NOMO-1 treated with dmso at 0.1 percent for 144 hours (cell line): ENCODE results near the gene DIS3L2.

Experiments
- DNase-seq: peaks from one replicate; lab custom pipeline; 2025; ENCODE audit not compliant: unreplicated experiment; lab: John Stamatoyannopoulos, UW

The DIS3L2 gene

DNA sequence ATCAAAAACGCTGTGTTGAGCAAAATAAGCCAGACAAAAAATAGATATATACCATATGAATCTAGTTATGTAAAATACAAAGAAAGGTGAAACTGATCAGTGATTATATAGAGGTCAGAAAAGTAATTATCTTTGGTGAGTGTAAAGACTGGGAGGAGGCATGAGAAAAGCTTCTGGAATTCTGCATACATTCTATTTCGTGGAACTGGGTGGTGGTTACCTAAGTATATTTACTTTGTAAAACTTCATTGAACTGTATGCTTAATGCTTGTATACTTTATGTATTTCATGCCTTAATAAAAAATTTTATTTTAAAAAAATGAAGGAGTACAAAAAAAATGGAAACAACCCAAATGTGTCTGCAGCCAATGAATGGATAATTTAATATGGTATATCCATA, 263.9 kb downstream of the DIS3L2 start:
- DNase-seq, result no peak

DNA sequence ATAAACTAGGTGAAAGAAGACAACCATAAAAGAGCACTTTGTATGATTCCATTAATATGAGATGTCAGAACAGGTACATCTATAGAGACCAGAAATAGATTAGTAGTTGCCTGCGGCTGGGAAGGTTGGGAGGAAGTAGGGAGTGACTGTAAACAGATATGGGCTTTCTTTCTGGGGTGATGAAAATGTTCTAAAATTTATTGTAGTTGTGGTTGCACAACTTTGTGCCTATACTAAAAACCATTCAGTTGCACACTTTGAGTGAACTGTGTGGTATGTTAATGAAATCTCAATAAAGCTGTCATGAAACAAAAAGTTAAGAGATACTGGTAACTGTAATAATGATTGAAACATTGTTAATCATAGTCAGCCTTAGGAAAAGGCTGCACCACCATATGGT, 264.4 kb downstream of the DIS3L2 start:
- DNase-seq, result no peak

DNA sequence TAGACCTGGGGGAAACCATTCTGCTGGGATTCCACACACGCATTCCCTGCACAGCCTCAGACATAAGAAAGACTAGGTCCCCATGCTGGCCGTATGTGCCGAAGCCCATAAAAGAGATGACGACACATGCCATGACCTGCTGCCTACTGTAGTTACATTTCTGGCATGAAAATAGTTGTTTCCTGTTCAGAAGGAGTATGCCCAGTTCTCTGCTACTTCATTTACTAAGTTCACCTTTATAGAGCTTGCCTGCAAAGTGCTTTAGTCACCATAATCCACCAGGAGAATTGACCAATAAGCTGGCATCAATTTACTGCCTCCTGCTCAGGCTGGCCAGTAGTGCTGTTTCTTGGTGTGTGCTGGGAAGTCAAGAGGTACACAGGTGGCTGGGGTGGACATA, 266.8 kb downstream of the DIS3L2 start:
- no peak for DNase-seq

DNA sequence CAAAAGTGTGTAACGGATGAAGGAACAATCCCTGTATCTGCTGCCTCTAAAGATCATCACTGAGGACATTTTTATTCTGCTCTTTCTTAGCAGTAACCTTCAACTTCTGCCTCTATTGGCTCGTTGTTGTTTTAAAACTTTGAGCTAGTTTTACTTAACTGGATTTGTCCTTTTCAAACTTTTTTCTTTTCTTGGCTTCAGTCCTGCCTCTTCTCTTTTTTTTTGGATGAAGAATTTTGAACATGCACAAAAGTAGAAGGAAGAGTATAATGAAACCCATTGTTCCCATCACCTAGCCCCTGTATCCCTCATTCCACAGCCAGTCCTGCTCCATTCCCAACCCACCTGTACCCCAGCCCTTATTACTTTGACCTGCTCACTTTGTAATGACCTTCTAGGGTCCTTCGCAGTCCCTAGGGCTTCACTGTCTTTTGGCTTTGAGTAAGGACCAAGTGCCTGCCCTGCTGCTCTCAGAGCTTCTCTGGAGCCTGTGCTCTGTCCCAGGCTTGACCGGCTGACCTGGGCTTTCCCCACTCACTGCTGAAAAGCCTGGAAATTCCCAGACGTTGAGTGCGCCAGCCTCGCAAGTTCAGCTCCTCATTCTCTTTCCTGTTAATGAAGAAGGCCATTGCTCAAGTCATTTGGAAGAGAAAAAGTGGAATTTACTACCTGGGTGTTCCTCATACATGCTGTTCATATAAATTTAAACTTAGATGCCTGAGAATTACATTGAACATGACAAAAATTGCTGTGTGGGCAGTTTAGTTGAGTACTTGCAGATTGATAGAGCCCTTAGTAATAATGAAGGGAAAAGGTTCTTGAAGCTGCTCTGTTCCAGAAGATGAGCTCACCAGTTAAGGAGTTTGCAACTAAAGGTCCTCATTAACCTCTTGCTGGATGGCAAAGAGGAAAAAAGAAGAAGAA, 267.7 kb downstream of the DIS3L2 start:
- no peak for DNase-seq

DNA sequence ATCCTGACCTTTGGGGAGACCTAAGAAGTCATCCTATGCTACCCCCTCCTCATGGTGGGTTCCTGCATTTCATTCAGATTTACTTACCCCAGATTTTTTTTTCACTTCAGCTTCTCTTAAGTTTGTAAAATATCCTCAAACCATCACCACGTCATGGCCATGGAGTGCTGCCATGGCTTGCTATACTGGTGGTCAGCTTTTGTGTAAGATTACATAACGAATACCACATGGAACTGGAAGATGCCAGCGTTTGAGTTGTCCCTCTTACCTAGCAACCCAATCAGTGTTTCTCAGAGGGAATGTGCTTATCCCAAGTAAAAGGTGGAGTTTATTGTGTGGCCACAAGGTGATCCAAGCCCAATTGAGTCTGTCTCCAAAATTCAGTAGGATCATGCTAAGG, 268.4 kb downstream of the DIS3L2 start:
- DNase-seq, result no peak

DNA sequence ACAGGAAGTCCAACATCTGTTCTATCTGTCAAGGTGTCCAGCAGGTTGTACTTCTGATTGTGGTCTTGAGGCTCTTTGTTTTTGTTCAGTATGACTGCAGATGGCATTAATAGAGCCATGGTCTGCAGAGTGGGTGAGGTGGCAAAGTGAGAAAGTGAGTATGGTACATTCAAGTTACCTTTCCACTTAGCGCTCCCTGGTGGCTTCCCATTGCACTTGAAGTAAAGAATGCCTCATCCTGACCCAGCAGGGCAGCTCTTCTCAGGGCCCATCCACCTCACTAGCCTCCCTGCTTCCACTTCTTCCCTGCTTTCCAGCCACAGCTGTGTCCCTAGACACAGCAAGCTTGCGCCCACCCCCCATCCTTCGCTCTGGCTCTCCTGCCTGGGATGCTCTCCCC, 269.0 kb downstream of the DIS3L2 start:
- no peak for DNase-seq

DNA sequence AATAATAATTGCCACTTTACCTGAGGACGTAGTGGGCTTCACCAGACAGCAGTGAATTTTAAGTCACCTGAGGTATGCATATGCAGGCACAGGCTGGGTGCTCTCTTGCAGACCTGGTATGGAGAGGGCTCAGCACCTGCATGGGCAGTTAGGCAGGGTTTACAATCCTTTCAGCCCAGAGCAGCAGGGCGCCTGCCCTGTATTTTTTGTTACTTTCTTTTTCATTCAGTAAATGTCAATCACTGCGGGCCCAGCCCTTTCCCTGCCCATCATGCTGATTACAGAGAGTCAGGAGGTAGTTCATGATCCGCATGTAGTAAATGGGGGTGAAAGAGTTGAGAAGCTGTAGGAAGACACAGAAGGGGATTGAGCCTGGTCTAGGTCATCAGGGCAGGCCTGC, 270.0 kb downstream of the DIS3L2 start:
- DNase-seq, result no peak

DNA sequence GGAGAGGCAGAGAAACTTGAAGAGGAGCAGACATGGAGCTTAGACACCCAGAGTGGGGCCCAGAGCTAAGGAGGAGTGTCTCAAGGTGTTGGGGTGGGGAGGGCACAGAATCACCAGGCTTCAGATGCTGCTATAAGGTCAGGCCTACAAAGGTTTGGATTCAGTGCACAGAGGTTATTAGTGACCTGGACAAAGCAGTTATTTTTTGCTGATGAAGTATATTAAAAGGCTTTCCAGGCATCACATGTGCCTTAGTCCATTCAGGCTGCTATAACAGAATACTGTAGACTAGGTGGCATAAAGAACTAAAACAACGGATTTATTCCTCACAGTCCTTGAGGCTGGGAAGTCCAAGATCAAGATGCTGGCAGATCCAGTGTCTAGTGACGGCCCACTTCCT, 271.4 kb downstream of the DIS3L2 start:
- no peak for DNase-seq

DNA sequence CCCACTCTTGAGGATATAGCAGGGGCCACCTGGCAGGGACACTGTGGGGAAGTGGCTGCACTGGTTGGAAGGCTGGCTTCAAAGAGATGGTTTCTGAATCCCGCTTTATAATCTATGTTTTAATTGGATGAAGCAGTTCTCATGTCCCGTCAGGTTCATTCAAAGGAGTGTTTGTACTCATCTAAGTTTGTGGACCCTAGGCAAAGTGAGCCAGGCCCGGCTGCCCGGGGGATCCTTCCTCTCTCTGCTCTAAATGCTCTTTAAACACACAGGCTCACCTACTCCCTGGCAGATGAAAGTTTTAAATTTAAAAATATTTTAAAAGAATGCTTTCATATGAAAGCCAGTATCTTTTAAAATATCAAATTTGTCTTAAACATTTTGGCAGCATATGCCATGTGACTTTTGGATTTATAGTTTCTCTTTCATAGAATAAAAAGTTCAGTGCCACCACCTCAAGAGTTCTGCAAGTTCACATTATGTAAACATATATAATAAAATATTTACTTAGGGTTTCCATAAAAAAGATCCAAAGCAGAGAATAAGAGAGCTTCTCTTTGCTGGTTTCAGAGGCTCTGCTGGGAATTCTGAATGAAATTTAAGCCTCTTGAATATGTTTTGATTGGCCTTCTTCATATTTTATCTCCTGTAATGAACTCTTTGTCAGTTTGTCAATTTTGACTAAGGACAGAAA, 273.6 kb downstream of the DIS3L2 start:
- DNase-seq, result no peak

DNA sequence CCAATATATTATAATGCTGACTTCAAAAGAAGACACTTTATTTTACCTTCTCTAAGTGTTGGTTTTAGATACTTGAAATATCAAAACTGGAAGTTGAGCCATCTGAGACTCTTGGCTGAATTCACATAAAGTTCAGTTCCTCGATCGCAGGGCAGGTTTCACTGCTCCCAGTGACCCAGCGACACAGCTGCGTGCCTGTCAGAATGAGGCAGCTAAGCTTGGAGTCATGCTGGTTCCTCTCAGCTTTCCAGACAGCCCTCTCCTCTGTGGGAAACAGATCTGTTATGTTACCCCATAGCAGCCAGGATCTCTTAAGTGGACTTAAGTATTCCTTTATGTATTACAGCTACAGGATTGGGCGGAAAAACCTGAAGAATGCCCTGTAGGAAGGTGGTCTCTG, 274.2 kb downstream of the DIS3L2 start:
- no peak for DNase-seq

DNA sequence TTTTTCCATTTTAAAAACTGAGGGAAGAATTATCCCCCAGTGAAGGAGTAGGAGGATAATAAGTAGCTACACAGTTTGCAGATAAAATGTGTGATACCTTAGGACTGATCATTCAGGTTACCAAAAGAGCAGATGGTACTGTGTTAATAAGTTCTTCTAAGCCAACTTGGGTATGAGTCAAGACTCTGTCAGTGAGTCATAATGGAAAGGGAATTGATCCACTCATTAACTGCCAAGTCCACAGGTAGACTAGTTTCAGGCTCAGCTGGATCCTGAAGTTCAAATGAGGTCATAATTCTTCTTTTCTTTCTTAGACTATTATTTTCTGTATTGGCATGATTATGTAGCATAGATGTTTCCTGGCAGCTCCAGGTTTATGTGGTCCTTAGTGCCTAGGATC, 274.7 kb downstream of the DIS3L2 start:
- no peak for DNase-seq

DNA sequence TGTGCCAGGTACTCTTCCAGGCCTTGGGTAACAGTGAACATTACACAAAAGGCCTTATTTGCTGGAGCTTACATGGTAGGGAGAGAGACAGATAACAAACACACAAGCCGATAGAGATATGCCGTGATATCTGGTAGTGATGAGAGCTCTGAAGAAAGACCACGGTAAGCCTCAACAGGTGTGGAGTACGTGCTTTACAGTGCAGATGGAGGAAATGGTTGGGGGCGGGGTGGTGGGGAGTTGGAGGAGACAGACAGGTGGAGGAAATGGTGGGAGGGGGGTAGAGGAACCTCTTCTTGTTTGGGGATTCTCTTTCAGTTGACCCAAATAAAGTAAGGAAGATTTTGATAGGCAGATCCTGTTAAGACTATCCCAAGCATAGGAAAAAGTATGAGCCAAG, 276.0 kb downstream of the DIS3L2 start:
- no peak for DNase-seq

DNA sequence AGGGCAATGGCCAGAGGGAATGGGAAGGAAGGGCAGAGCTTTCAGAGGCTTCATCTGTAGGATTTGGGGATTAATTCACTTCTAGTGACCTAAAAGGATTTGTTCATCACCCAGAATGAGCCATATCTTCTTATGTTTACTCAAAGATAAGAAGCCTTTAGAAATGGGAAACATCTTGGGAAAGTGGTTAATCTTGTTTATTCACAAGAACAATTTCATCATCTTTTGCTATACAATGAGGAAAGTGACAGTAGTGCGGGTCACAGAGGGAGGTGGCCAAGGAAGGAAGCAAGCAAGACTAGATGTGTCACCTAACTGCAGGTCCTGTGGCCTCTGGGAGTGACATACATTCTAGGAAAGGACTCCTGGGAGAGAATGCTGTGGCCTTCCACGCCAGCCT, 276.6 kb downstream of the DIS3L2 start:
- DNase-seq, result no peak

DNA sequence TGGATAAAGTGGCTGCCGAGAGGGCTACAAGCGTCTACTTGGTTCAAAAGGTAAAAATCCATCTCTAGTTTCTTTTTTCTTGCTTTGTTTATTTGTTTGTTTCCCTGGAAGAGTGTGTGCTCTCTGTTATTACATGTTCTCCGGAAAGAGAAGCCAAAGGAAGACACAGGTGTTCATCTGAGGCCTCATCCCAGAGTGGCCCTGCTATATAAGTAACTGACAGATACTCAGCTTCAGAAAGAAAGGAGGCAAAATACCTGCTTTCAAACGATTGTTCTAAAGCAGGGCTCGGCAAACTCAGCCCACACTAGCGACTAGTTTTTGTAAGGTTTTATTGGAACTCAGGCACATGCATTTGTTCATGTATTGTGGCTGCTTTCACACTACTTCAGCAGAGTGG, 277.1 kb downstream of the DIS3L2 start:
- no peak for DNase-seq

DNA sequence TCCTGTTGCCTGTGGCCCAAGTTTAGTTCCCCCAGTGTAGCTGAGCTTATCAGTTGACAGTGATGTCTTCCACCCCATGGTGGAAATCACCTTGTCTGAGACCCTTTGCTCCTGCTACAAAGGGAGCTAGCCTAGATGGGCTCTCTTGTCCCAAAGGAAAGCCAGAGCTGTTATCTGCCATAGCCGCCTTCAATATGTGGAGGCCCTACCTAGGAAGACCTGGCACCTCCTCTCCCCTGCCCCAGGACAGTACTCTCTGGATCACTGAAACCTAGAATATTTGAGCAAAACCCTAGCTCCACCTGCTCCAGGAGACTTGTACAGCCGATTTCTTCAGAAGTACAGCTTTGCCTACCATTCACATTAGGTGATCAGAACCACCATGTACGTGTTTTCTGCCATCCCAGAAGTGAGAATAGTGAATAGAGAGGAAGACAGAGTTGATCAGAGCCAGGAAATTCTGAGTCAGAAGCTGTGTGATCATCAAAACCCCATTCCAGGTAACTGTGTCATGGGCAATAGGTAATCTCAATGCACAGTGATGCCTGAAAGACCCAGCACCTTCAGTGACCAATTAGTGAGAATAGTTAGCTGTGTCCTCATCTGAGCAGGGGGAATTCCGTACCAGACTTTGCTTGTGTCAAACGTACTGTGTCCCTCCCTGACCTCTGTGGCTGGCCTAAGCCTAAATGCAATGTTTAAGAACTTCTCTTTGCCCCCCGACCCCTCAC, 278.6 kb downstream of the DIS3L2 start:
- DNase-seq, result no peak

DNA sequence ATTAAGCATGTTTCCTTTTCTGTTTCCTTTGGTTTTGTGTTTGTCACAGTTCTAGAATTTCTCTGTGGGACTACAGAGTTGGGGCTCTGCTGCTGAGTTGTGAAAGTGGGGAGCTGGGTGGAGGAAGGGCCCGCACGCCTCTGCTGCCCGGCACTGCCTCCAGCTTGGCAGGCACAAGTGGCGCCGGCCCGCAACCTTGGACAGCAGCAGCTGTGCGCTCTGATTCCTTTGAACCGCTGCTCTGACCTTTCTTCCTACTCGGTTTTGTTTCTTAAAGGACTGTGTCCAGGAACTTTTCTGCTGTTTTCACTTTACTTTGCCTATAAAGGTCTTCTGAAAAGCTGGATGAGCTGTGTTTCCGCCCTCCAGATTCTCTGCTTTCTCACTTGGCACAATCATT, 279.4 kb downstream of the DIS3L2 start:
- DNase-seq, result no peak

DNA sequence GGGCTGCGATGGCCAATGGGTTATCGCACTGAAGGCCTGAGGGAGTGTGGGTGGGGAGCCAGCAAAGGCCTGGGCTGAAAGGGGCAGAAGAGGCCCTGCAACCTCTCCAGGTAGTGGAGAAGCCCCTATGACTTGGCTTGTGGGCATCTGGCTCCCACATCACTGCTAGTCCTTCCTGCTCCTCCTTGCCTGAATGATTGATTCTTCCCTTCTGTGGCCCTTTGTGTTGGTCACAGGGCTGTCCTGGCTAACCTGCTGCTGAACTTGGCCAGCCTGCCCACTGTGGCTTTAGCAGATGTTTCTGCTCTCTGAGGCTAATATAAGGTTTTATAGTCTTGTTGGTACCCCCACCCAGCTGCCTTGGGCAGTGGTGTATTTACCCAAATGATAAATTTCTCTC, 280.8 kb downstream of the DIS3L2 start:
- DNase-seq, result no peak

DNA sequence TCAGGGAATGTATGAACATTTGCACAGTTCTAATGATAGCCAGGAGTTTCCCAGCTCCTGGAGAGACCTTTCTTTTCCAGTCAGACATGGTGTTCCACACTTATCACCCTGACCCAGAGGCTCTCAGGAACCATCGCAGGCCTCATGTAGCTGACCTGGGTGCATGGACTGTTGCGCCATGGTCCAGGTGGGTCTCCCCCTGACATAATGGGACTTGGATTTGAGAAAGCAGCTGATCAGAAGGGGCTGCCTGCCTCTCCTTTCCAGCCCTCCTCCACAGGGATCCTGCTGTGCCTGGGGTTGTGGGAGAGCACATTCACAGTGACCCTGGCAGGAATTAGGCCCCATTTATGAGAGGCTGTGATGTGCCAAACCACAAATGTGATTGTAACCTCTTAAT, 283.6 kb downstream of the DIS3L2 start:
- no peak for DNase-seq

DNA sequence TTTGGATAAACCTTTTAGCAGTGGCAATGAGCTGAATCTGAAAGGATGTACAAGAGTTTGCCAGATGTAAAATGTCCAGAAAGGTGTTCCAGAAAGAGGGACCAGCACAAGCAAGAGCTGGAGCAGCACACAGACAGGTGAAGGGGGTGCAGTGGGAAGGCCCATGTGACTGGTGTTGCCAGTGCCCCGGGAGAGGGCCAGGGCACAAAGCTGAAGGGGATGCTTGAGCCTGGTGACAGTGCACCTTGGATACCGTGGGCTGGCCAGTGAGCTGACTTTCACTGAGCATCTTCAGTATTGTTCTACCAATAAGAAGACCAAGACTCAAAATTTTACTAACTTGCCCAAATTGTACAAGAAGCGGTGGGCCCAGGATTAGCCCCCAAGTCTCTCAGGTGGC, 284.7 kb downstream of the DIS3L2 start:
- DNase-seq, result no peak

DNA sequence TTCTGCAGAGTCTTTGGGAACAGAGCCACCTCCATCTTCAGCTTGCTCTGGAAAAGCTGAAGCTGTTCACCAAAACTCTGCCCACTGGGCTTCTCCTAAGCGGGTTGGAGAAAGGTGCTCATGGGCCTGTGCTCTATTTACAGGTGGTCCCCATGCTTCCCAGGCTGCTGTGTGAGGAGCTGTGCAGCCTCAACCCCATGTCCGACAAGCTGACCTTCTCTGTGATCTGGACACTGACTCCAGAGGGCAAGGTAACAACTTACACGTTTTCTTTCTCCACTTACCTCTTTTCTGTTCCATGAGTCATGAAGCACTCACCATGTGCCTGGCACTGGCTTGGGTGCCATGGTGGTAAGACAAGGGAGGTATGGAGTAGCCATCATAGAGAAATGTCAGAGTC, 287.6 kb downstream of the DIS3L2 start:
- DNase-seq, result no peak

DNA sequence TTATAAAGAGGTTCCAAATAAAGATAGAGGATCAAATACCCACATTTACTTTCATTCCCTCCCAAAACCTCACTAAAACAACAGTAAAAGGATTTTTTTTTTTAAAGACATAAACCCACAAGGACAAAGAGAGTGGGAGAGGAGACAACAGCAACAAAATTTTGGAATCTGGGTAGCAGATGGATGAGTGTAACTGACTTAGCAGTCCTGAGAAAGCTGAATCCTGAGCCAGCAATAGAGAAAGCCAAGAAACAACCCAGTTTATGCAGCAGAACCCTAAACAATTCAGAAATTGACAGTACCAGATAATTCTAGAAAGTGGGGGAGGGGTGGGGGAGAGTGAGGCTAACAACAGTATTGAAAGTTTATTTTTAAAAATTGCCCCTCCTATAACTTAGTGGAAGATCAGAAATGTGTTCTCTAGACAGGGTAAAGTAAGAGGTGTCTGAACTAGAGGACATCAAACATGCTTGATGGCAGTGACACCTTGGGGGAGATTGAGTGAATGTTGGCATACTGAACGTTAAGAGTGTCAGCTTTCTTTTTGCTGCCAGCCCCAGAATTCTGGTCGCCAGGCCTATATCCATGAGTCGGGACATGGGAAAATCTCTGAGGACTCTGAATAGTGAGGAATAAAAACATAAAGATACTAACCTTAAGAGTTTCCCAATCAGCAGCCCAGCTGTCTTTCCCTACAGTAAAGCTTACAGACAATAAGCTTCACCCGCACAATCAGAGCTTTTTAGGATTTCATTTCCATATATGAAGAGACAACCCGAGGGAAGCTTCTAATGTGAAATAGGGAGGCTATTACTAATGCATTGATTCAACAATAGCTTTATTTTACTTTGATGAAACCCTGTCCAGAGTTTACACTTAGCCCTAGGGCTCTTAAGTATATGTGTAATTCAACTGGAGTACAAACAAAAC, 289.0 kb downstream of the DIS3L2 start:
- no peak for DNase-seq
